WTC11 (cell line): ENCODE measurements around the gene DNTT.

Source experiments
- ATF1 ChIP-seq: sonication (generic); formaldehyde crosslinking; IDR thresholded peaks from 2 replicates; pipeline ENCODE4 v1.8.1; 2023; ENCODE audit warnings: mild to moderate bottlenecking, moderate library complexity, missing genetic modification reagents
- ERG ChIP-seq: fragments of 250-450 bp; sonication (Bioruptor Pico); IDR thresholded peaks from 2 replicates; pipeline ENCODE4 v1.8.0; 2021; ENCODE audit warnings: mild to moderate bottlenecking
- MAX ChIP-seq: sonication (generic); formaldehyde crosslinking; IDR thresholded peaks from 2 replicates; pipeline ENCODE4 v1.8.0; 2022; ENCODE audit warnings: mild to moderate bottlenecking, missing genetic modification reagents
- NR1H2 ChIP-seq: sonication (generic); formaldehyde crosslinking; IDR thresholded peaks from 2 replicates; pipeline ENCODE4 v1.9.0; 2021; ENCODE audit warnings: mild to moderate bottlenecking, moderate library complexity, missing genetic modification reagents

DNA sequence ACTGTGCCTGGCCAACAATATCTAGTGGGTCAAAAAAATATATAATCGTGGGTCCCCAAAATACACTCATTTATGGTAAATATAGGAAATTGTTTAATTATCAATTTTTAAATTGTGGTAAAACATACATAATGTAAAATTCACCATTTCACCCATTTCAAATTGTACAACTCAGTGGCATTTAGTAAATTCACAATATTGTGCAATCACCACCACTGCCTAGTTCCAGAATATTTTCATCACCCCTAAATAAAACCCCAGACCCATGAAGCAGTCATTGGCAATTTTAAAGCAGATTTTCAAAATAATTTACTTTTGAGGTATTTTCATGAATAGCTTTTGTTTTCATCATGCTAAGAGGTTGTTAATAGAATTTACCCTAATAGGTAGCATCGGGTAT is 43.1 kb upstream of the DNTT start:
- TF ChIP-seq MAX (CRISPR knock-in tag) (no peak), ATF1 (CRISPR knock-in tag) (no peak), ERG (CRISPR knock-in tag) (no peak), NR1H2 (CRISPR knock-in tag) (no peak)
